ENCODE results near the gene IL36A.

Gene IL36A

DNA sequence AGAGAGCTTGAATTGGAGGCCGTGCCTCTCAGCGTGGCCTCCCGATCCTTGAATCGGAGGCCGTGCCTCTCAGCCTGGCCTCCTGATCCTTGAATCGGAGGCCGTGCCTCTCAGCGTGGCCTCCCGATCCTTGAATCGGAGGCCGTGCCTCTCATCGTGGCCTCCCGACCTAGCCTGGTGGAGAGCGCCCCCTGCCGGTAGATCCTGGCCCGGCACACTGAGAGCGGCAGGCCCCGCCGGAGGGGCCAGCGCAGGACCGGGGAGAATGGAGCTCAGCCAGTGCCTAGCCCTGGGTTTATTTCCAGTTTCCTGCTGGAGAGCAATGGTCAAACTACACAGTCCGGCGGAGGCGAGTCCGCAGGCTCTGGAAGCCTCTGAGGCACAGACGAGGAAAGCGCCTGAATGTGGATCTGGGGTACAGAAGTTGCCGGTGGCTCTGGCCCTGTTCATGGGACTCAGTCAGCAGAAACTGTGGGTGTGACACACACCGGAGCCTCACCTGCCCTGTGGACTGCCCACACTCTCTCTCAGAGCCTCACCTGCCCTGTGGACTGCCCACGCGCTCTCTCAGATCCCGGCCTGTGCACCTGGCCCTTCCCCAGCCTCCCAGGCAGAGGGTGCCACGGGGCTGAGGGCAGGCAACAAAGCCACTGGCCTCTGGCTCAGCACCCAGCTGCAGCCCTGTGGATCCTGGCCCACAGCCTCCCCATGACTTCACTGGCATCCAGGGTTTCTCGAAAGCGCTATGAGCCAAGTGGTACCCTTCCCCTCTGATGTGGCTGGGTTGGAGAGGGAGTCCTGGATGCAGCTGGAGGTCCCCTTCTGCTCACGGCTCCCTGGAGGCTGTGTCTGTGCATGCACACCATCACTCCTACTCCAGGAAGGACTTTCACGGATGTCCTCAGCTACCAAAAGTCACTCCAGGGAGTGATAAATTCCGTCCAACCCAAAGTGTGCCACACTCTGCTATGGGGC is 45.9 kb downstream of the IL36A start:
- no peak for DNase-seq (ENCODE audit: low read depth)

DNA sequence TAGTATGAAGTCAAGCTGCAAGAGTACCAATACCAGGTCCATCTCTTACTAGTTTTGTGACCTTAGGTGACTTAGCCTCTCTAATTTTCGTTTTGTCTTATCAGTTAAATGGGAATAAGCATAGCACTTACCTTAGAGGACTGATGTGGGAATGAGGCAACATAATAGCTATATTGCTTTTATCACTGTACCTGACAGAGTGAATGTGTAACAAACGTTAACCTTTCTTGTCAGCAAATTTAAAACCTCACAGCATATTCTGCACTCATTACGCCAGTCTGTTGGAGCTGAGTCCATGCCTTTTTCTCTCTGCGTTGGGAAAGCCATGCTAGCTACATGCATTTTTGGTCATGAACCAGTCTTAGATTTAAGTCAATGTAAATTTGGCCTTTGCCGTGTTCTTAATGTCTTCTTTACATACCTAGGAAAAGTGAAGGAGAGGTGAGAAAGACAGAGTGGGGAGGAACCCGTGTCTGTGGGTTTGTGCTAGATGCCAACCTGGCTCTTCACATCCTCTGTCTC is 47.2 kb downstream of the IL36A start, which contains the start of gene IL36B:
Gene IL36B, minus strand, starts transcription at position 472 of the 522 bp plus-strand sequence.
- no peak for DNase-seq (ENCODE audit: low read depth)

DNA sequence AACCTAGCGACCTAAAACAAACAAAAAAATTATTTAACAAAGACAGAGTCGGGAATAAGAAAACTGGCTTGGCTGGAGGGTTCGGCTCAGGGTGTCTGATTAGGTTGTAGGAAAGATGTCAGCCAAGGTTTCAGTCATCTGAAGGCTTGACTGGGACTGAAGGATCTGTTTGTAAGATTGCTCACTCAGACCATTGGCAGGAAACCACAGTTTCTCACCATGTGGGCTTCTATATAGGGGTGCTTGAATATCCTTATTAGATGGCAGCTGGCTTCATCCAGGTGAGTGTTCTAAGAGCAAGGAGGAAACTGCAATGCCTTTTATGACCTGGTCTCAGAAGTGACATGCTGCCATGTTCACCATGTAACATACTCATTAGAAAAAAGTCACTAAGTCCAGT is 48.4 kb downstream of the IL36A start:
- no peak for DNase-seq (ENCODE audit: low read depth)

DNA sequence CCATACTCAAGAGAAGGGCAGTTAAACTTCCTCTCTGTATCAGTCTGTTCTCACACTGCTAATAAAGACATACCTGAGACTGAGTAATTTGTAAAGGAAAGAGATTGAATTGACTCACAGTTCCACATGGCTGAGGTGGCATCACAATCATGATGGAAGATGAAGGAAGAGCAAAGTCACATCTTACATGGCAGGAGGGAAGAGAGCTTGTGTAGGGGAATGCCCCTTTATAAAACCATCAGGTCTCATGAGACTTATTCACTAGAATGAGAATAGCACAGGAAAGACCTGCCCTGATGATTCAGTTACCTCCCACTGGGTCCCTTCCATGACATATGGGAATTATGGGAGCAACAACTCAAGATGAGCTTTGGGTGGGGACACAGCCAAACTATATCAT is 48.8 kb downstream of the IL36A start:
- no peak for DNase-seq (ENCODE audit: low read depth)

DNA sequence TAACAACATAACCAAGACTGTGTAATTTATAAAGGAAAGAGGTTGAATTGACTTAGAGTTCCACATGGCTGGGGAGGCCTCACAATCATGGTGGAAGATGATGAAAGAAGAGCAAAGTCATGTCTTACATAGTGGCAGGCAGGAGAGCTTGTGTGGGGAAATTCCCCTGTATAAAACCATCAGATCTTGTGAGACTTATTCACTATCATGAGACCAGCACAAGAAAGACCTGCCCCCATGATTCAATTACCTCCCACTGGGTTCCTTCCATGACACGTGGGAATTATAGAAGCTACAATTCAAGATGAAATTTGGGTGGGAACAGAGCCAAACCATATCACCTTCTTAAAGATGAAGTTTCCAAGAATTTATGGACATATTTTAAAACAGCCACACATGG is 51.3 kb downstream of the IL36A start:
- no peak for DNase-seq (ENCODE audit: low read depth)

DNA sequence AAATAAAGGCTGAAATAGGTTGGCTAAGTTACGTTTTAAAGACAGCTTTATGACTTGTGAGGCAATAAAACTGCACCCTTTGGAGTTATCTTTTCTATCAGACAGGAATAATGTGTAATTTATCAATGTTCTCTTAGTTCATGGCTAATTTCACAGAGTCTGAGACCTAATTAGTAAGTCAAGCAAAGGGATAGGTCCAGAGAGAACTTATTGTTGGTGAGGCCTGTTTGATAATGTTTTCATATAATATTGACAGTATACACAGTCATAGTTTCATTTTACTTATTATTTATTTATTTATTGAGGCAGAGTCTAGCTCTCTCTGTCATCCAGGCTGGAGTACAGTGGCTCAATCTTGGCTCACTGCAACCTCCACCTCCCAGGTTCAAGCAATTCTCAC is 51.9 kb downstream of the IL36A start:
- DNase-seq (ENCODE audit: low read depth) = no peak
